Amygdala (tissue), 56 donors: ENCODE results near the gene ASCC2.
A peak's percentile ranks its signal among the peaks of the same experiment; 100 is the strongest.
"Not testable (repeated sequence)": the region's sequence is repeated elsewhere in the genome, so short reads cannot be mapped to it uniquely, and the experiment has no call there.

Source experiments
- DNase-seq, 56 donors: peaks; one replicate each; lab custom pipeline; 2025; lab: John Stamatoyannopoulos, UW

Gene ASCC2, protein sequence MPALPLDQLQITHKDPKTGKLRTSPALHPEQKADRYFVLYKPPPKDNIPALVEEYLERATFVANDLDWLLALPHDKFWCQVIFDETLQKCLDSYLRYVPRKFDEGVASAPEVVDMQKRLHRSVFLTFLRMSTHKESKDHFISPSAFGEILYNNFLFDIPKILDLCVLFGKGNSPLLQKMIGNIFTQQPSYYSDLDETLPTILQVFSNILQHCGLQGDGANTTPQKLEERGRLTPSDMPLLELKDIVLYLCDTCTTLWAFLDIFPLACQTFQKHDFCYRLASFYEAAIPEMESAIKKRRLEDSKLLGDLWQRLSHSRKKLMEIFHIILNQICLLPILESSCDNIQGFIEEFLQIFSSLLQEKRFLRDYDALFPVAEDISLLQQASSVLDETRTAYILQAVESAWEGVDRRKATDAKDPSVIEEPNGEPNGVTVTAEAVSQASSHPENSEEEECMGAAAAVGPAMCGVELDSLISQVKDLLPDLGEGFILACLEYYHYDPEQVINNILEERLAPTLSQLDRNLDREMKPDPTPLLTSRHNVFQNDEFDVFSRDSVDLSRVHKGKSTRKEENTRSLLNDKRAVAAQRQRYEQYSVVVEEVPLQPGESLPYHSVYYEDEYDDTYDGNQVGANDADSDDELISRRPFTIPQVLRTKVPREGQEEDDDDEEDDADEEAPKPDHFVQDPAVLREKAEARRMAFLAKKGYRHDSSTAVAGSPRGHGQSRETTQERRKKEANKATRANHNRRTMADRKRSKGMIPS

DNA sequence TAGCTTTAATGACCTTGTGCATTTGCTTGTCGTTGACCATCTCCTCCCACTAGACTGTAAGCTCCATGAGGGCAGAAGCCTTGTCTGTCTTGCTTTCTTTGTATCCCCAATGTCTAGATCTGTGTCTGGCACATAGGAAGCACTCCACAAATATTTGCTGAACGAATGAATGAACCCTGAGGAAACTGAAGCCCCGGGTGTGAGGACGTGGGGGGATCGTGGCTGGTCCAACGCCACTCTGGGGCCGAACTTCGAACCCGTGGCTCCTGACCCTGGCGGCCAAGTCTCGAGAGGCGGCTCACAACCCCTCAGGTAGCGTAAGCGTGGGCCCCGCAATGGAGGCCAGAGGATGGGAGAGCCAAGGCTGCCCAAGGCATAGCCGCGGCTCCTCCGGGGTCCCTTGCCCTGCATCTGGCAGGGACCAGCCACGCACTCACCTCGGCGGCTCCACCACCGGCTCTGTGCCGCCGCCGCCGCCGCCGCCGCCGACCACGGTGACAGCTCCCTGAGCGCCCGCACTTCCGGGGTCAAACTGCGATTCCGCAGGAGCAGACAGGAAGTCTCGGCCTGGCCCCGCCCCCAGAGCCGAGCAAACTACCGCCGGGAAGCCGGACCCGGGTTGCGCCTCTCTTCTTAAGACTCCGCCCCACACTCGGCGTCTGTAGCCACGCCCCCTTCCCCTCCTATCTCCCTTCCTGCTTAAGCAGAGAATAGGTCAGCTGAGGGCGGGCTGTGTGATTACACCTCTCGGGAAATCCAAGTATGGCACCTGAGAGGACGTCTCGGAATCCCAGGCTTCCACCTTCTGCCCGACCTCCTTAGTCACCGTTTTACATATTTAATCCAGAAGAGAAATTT is at the start of gene ASCC2:
TSS of gene ASCC2 (minus strand) at position 534 of the 858 bp plus-strand sequence. CDS start 5,949 bp downstream, outside the sequence.
- peak; percentile 33 to 98 (median 91) for DNase-seq

DNA sequence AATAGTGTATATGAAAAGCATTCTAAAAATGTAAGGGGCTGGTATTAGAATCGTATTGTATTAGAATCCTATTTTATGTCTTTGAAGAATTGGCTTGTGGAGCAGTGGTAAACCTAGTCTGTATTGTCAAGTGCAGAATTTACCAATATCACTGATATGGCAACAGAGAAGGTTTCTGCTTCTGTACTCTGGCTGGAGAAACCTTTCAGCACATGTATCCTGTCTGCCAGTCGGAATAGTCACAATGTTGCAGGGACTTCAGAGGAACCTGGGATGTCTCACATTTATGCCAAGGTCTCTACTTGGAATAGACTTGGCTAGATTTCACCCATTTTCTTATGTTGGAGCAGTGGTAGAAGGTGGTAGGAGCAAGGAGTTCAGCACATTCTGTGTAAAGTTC is 49.3 kb upstream of the ASCC2 start:
- no peak for DNase-seq

- DNase-seq = no peak
Observed at GRCh38 chr22:29886596-29886995, 48.5 kb upstream of the ASCC2 start.

- no peak for DNase-seq
Observed at GRCh38 chr22:29885610-29886009, 47.5 kb upstream of the ASCC2 start.

- peak in 2 of 56 donors; percentile 46 to 47 for DNase-seq
Observed at GRCh38 chr22:29883775-29884097, 45.7 kb upstream of the ASCC2 start.

GRCh38 chr22:29883045-29883774 is 45.1 kb upstream of the ASCC2 start, which contains the start of gene MTMR3:
MTMR3 (plus strand) TSS chr22:29883174; CDS start chr22:29971060, 87,886 bp downstream.
- DNase-seq = peak; percentile 54 to 94 (median 86)

DNA sequence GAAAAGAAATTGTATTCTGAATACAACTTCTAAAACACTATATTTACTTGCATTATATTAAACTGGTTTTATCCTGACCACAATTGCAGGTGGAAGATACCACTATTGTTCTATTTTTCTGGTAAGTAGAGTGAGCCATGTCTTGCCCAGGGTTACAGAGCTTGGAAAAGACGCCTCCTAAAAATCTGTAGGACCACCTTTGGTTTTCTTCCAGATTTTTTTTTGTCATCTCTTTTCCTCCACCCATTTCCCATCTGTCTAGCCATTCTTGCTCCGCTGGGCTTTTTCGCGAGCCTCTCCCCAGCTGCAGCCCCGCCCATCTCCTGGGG is 44.6 kb upstream of the ASCC2 start:
- DNase-seq = no peak

DNA sequence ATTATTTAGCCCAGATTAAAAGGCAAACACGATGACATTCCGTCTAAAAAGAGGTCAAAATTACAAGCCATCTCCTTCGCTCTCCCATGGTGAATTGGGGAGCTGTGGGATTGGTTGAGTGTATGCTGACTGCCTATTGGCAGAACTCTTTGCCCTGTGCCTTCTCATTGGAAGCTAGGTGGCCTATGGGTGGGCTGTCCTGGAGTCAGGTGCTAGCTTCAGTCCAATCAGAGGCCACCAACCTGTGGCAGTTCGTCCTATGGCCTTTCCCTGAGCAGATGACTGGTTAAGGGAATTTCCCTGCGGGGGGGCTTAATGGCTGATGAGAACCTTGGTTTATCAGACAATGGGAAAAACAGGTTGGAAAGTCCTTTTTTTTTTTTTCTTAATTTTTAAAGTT is 41.7 kb upstream of the ASCC2 start:
- DNase-seq = no peak

DNA sequence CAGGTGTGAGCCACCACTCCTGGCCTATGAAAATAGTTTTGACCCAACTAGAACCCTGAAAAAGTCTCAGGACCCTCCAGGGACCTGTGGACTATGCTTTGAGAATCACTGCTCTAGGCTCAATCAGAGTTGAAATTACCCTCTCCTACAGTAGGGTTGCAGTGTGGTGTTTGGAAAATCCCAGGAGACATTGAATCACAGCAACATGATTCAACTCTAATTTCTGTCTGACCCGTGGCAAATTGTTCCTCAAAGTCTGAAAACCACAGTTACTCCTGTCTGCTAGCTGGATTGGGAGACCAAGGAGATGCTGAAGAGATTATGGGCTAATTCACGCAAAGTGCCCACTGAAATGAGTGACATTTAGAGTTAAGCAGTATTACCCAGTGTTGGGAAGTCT is 39.5 kb upstream of the ASCC2 start:
- DNase-seq = no peak

DNA sequence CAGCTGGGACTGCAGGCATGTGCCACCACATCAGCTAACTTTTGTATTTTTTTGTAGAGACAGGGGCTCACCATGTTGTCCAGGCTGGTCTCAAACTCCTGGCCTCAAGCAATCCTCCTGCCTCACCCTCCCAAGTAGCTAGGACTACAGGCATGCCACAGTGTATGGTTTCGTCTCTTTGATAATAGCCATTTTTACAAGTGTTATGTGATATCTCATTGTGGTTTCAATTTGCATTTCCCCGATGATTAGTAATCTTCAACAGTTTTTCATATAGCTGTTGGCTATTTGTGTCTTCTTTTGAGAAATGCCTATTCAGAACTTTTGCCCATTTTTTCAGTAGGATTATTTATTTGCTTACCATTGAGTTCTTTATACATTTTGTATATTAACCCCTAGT is 35.9 kb upstream of the ASCC2 start:
- no peak for DNase-seq

DNA sequence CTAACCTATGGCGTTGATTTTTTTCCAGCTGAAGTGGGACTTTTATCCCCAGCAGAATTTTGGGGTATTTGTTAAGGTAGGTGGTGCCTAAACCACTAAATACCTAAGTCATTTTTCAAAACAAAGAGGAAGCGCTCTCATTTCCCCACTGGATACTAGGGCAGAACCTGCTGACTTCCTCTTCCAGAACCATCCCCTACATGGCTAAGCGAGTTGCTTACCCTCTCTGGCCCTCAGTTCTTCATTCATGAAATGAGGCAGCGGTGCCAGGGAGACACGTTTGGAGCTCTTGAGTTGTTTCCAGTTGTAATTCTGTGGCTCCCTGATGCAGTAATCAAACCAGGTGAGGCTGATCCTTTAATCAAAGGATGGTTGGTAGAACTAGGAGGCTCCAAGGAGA is 34.9 kb upstream of the ASCC2 start:
- DNase-seq = peak in 1 of 56 donors; percentile 10

GRCh38 chr22:29872144-29872893 is 34.2 kb upstream of the ASCC2 start:
- DNase-seq = no peak

DNA sequence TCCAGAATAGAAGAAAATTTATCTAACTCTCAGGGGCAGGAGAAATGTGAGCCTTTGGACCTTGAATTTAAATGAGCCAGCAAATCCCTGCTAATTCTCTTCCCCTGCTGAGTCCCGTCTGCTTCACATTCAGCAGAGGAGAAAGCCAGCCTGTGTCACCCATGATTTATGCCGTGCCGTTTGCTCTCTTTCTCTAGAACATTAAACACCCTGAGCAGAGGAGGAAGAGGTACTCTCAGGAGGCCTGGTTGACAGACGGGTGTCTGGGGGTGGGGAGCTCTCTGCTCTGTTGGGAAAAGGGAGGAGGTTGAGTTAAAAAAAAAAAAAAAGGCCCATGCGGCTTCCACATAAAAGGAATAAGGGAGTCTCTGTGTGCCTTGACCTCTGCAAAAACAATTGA is 33.6 kb upstream of the ASCC2 start:
- peak in 1 of 56 donors; percentile 4 for DNase-seq

GRCh38 chr22:29870574-29870973 is 32.5 kb upstream of the ASCC2 start:
- no peak for DNase-seq

- no peak for DNase-seq
Observed at GRCh38 chr22:29867851-29868250, 29.8 kb upstream of the ASCC2 start.

DNA sequence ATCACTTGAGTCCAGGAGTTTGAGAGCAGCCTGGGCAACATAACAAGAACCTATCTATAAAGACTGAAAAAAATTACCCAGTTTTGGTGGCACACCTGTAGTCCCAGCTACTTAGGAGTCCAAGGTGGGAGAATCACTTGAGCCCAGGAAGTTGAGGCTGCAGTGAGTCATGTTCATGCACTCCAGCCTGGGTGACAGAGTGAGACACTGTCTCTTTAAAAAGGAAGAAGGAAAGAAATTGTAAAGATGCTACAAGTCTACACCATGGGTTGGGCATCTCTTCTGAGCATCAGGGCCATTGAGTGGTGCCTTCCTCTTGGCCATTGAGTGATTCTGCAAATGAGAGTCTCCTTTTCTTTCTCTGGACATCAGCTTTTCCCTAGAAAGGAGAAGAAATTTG is 29.2 kb upstream of the ASCC2 start:
- no peak for DNase-seq

- DNase-seq = not testable (repeated sequence)
Observed at GRCh38 chr22:29865572-29865971, 27.5 kb upstream of the ASCC2 start.

DNA sequence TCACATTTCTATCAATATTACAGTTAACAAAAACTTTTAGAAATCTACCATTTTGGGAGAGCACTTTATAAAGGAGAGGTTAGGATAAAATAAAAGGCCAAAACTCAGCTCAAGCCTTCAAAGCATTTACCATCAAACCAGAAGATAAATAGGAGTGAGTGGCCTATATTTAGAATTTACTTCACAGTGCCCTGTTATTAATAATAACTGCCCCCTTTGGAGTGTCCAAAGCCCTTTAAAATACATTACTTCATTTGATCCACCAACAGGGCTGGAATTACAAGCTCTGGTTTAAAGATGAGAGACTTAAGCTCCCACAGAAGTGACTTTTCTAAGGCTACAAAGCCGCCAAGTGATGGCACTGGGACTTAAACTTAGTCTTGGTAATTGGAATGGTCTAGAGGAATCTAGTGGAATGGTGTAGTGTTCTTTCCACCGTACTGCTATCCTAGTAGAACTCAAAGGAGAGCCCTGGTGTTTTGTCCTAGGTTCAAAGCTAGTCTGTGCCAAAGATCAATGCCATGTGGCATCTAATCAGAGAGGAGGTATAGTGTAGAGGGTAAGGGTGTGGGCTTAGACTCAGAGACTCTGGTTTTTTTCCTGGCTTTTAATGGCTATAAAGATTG is 23.7 kb upstream of the ASCC2 start:
- no peak for DNase-seq
